ENCODE measurements around the gene PRPF18. TPM values are rescaled to one million over a fixed set of nuclear protein-coding genes. Genes with fewer than 3 reads are reported as not detected.
A peak's percentile ranks its signal among the peaks of the same experiment; 100 is the strongest.

Gene PRPF18
- total RNA-seq, 4 donors from 2014 or later, result 15.5 to 40.7 (median 27.4) TPM

- intact Hi-C loops (cut with DNase I), result no loop called here
- H3K36me3 ChIP-seq, result peaks cover 0 to 96% (median 7%) of the 10 kb centered on the region in 3 donors
- 34 to 64% methylated on average over 7 to 8 of the region's 8 CpGs for WGBS, 2 donors
- no peaks in the 10 kb centered on the region for H3K27me3 ChIP-seq
- H3K9me3 ChIP-seq, result no peaks in the 10 kb centered on the region
- H3K4me3 ChIP-seq, result no peak overlapping the region
- peaks cover 0 to 10% (median 0%) of the 10 kb centered on the region in 3 donors for H3K4me1 ChIP-seq
- H3K27ac ChIP-seq, result peak overlapping the region in 1 of 4 donors; percentile 43
- no peak for TF ChIP-seq POLR2A (IDR thresholded peaks at IDR 0.05)
- TF ChIP-seq CTCF (IDR thresholded peaks at IDR 0.05), result no peak
- DNase-seq, result no peak
Measured at GRCh38 chr10:13614530-13615332, 28.0 kb downstream of the PRPF18 start.

- intact Hi-C loops (cut with DNase I), result no loop called here
- no peaks in the 10 kb centered on the region for H3K27me3 ChIP-seq
- no peak for DNase-seq
- WGBS, 2 donors, result 60 to 84% methylated on average over 7 of the region's 7 CpGs
- TF ChIP-seq POLR2A (IDR thresholded peaks at IDR 0.05) (no peak), CTCF (IDR thresholded peaks at IDR 0.05) (no peak)
- no peak overlapping the region for H3K4me3 ChIP-seq
- peaks cover 0 to 10% (median 0%) of the 10 kb centered on the region in 3 donors for H3K4me1 ChIP-seq
- H3K27ac ChIP-seq, result peak overlapping the region in 1 of 4 donors; percentile 43
- peaks cover 0 to 96% (median 0%) of the 10 kb centered on the region in 3 donors for H3K36me3 ChIP-seq
- no peaks in the 10 kb centered on the region for H3K9me3 ChIP-seq
Measured at GRCh38 chr10:13615650-13616300, 29.0 kb downstream of the PRPF18 start.

GRCh38 chr10:13617116-13617515 lies 30.4 kb downstream of the PRPF18 start:
- Histone ChIP-seq H3K27me3 (no peaks in the 10 kb centered on the region), H3K9me3 (no peaks in the 10 kb centered on the region), H3K4me3 (no peak overlapping the region), H3K4me1 (peaks cover 0 to 10% (median 0%) of the 10 kb centered on the region in 3 donors), H3K36me3 (peaks cover 0 to 96% (median 0%) of the 10 kb centered on the region in 3 donors), H3K27ac (no peak overlapping the region)
- no peak for TF ChIP-seq CTCF (IDR thresholded peaks at IDR 0.05)
- TF ChIP-seq POLR2A (IDR thresholded peaks at IDR 0.05), result no peak
- intact Hi-C loops (cut with DNase I), result no loop called here
- WGBS, 2 donors, result 63 to 67% methylated on average over 4 of the region's 4 CpGs
- DNase-seq, result no peak

GRCh38 chr10:13621931-13622330 lies 35.2 kb downstream of the PRPF18 start:
- H3K4me1 ChIP-seq, result no peaks in the 10 kb centered on the region
- WGBS, 2 donors, result 75 to 95% methylated on average over 2 of the region's 2 CpGs
- H3K27me3 ChIP-seq, result no peaks in the 10 kb centered on the region
- no peak for TF ChIP-seq CTCF (IDR thresholded peaks at IDR 0.05)
- no peak for TF ChIP-seq POLR2A (IDR thresholded peaks at IDR 0.05)
- no peak for DNase-seq
- no peaks in the 10 kb centered on the region for H3K9me3 ChIP-seq
- H3K4me3 ChIP-seq, result no peak overlapping the region
- peaks cover 0 to 90% (median 0%) of the 10 kb centered on the region in 3 donors for H3K36me3 ChIP-seq
- intact Hi-C loops (cut with DNase I), result no loop called here
- H3K27ac ChIP-seq, result no peak overlapping the region

- DNase-seq, result no peak
Measured at GRCh38 chr10:13624630-13625029, 37.9 kb downstream of the PRPF18 start.

More at GRCh38 chr10:13624630-13625029, 37.9 kb downstream of the PRPF18 start:
- 75 to 100% methylated on average over 1 of the region's 1 CpG for WGBS, 2 donors
- H3K27ac ChIP-seq, result no peak overlapping the region
- no peak overlapping the region for H3K4me3 ChIP-seq
- intact Hi-C loops (cut with DNase I), result no loop called here
- peaks cover 0 to 81% (median 0%) of the 10 kb centered on the region in 3 donors for H3K36me3 ChIP-seq
- no peaks in the 10 kb centered on the region for H3K27me3 ChIP-seq
- no peaks in the 10 kb centered on the region for H3K4me1 ChIP-seq
- no peaks in the 10 kb centered on the region for H3K9me3 ChIP-seq
- no peak for TF ChIP-seq POLR2A (IDR thresholded peaks at IDR 0.05)
- TF ChIP-seq CTCF (IDR thresholded peaks at IDR 0.05), result no peak
